GM19455 (cell line): ENCODE measurements around the gene ZFP36L1.
A peak's percentile ranks its signal among the peaks of the same experiment; 100 is the strongest.

Experiments used
- ATAC-seq: cut with Tn5 transposase; IDR thresholded peaks from one replicate; pipeline ENCODE4 v1.9.1; 2021; ENCODE audit not compliant: unreplicated experiment

ZFP36L1 gene

GRCh38 chr14:68816183-68816942 lies 23.5 kb upstream of the ZFP36L1 start:
- ATAC-seq = peak; percentile 54

DNA sequence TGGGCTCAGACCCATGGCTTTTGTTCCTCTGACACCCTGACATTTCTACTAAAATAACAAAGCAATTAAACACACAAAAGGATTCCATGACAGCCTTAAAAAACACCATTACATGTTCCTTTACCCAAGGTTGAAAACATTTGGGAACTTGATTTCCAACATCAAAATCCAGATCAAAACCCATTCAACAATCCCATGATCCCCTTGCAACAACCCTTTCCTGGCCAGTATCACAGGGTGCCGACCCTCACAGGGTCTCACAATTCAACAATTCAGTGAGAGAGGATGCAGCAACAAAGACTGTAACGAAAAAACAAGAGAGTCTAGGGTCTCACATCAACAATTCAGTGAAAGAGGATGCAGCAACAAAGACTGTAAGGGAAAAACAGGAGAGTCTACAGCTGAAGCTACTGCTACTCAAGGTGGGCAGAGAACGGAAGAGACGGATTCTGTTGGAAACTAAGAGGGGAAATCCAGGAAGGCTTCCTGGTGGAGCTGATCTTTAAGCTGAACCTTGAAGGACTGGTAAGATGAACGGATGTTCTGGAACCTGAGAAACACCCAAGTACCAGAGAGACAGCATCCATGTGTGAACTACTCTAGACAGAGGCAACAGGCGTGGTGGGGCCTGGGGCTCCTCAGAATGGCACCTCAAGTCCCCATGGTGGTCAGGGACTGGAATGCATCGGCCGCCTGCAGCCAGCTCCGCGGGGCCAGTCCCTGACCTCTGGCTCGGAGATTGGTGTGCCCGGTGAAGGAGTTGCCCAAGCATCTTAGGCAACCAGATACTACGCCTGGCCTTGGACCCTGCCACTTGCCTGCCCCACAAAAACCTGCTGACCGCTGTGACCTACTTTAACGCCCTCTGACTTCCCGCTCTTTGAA lies 22.7 kb upstream of the ZFP36L1 start:
- peak; percentile 0 for ATAC-seq

DNA sequence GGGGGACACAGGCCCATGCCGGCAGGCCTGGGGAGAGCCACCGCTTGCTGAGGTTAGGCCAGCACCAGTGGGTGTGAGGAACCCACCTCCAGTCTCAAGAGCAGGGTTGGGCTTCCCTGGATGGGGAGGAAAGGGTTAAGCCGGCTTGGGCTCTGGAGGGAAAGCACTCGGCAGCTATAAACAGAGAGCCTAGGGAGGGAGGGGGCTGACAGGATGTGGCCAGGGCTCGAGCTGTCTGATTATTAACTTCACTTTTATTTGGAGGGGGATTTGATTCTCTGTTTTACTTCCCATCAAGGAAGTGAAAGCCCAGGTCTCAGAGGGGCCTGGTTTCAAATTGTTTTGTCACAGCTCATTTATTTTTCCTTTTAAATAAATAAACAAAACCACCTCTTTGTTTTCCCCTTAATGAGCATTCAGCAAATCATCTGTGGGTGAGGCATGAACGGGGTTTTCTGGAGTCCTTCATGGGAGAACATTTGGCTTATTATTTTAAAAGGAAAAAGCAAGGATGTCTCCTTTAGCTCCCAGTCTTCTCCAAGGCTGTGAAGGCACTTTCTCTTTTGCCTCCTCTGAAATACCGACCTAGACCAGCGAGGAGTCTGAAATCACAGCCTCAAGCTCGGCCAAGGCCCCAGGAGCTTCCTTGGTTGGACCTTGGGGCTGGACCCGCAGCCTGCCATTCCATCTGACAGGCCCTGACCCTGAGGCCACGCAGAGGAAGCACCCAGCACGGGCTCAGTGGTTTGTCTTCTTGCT lies 21.9 kb upstream of the ZFP36L1 start:
- no peak for ATAC-seq

DNA sequence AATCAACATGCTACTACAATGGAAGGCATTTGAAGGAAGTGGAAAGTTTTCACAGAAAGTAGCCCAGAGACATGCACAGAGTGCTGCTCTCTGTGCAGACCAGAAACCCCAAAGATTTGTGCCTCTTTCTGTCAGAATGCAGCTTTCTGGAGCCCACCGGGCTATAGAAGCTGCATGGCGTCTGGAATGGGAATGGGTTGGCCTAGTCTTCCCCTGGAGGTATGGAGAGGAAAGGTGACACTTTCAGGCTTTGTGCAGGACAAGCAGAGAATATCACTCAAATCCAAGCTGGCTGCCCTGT lies 21.3 kb upstream of the ZFP36L1 start:
- no peak for ATAC-seq

DNA sequence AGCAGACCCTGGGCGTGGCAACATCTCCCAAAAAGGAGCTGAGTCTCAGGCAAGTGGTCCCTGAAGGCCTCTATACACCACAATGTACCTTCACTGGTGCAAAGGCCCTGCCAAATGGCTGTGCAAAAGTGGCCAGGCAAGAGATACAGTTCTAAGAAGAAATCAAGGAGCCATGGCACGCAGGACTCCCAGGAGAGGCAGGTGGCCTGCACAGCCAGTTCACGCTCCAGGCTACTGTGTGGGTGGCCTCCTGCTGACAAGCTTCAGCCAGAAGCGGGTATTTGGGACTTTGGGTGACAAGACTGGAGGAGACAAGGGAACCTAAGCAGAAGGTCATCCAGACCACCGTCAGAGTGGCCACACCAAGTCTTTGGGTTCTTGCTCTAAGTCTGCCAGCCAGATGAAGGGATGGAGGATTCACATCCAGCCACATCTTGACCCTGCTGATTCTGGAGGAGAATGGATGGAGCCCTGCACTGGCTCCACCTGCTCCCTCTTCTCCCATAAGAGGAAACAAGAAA lies 20.5 kb upstream of the ZFP36L1 start:
- no peak for ATAC-seq

GRCh38 chr14:68811171-68811570 lies 18.3 kb upstream of the ZFP36L1 start:
- no peak for ATAC-seq

- ATAC-seq = no peak
These were observed 17.6 kb upstream of the ZFP36L1 start for GRCh38 chr14:68810173-68811153.

GRCh38 chr14:68809524-68809923 lies 16.7 kb upstream of the ZFP36L1 start:
- no peak for ATAC-seq

- ATAC-seq = no peak
These were observed 16.0 kb upstream of the ZFP36L1 start for GRCh38 chr14:68808696-68809480.

DNA sequence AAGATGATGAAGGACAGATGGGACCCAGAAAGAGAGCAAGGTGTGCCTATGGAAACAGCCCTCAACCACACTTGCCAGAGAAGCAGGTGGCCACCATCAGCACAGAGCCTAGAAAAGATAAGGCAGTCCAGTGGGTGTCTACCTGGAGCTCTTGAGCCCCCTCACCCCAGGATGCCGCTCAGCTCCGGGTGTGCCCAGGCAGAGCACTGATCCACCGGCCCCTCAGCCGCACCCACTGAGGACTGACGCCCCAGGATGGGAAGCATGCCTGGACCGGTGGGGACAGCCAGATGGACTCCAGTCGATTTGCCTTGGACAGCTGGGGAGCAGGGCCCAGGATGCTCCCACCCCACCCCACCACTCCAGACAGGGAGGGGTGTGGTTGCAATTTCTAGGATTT lies 15.1 kb upstream of the ZFP36L1 start:
- no peak for ATAC-seq

DNA sequence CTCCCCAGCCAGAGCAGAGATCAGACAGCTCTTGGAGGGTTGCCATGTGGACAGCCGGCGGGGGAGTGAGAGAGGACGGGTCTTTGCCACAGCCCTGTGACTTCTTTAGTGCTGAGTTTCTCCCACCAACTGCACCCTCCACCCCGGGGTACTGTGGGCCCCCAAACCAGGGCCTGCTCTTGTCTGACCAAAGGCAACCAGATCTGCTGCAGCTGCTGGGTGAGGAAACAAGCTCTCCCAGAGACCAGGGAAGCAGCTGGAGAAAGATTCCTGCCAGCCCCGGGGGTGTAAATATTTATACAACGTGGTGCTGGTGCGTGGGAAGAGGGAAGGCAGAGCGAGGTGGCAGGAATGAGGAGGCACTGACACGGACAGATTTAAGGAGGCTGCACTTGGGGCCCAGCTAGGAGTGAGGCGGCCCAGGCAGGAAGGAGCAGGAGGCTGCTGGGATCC lies 14.3 kb upstream of the ZFP36L1 start:
- no peak for ATAC-seq

DNA sequence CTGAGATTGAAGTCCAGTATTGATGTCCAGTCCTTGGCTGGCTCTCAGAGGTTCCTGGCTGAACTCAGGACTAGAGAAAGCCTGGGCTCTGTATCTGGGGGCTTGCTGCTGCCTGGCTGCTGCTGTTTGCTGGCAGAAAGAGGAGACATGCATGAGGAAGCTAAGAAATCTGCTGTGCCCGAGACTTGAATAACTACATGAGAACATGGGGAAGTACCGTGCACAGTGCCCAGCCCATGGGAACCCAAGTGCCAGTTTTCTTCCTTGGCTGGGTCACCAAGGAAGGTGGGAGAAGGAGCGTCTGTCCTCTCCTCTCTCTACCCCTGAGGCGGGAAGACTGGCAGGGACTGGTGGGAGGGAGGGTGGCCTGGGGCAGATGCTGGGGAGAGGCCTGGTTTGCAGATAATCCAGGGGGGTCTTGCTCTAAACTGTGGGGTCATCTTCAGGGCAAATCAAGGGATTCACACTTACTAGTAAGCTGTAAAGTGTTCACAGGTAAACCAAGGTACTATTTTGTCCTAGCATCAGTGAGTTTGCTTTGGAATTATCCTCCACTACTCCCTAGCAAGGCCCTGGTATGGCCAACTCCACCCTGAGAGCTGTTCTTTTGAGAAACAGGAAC lies 13.8 kb upstream of the ZFP36L1 start:
- no peak for ATAC-seq

GRCh38 chr14:68805414-68805813 lies 12.5 kb upstream of the ZFP36L1 start:
- ATAC-seq = no peak

DNA sequence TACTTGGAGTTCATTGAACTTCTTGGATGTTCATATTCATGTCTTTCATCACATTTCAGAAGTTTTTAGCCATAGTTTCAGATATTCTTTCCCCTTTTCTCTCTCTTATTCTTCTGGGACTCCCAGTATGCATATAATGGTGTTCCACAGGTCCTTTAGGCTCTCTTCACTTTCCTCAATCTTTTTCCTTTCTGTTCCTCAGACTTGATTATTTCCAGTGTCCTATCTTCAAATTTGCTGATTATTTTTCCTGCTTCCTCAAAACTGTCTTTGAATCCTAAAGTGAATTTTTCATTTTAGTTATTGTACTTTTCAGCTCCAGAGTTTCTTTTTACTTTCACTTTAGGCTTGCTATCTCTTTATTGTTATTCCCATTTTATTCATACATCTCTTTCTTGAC lies 8.8 kb upstream of the ZFP36L1 start:
- no peak for ATAC-seq

DNA sequence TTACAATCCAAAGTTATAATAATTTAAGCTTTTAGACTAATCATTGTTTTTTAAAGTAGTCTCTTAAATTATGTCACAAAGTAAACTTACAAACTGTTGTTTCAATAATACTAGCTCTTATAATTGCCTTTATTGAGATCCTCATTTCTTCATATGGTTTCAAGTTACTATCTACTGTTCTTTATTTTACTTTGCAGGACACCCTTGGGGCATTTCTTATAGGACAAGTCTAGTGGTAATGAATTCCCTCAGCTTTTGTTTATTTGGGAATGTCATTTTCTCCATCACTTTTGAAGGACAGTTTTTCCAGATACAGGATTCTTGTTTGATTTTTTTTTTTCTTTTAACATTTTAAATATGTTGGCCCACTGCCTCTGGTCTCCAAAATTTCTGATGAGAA lies 8.1 kb upstream of the ZFP36L1 start:
- ATAC-seq = no peak

DNA sequence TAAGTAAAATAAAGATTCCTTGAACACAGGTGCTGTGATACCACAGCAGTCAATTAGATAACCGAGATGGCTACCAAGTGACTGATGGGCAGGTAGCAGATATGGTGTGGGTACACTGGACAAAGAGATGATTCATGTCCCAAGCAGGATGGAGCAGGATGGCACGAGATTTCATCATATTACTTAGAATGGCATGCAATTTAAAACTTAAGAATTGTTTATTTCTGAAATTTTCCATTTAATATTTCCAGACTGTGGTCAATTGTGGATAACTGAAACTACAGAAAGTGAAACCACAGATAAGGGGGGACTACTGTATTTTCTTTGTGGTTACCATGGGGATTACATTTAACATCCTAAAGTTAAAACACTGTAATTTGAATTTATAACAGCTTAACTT lies 7.5 kb upstream of the ZFP36L1 start:
- no peak for ATAC-seq

DNA sequence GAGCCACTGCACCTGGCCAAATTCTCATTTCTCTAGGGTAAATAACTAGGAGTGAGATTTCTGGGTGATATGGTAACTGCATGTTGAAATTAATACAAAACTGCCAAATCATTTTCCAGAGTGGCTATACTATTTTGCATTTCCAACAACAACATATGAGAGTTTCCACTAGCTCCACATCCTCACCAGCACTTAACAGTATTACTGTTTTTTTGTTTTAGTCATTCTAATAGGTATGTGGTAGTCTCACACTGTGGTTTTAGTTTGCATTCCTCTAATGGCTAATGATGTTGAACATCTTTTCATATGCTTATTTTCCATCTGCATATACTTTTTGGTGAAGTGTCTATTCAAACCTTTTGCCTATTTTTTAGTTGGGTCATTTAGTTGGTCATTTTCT lies 5.8 kb upstream of the ZFP36L1 start:
- ATAC-seq = no peak

DNA sequence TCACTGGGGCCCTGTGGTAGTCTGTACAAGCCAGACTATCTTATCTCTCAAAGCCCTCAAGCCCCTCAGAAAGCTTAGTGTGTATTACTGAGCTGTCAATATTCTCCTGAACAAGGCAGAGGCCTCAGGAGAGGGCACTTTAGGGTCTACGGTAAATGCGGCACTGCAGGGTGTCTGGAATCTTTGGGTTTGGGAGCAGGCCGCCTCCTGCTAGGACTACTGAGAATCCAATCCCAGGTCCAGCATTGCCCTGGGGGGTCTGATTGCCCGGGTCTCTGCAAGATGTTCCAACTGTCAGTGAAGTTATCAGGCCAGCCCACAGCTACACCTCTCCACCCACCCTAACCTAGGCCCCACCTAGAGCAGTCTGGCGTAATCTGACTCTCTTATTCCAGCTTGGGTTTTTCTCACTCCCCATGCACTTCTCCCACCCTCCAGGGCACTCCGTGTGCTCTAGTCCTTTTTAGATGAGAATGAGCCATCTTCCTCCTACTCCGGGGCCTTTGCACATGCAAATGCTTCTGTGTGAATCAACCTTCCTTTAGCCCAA lies 4.3 kb upstream of the ZFP36L1 start:
- no peak for ATAC-seq
